VCaP (cell line): ENCODE data around the gene FMNL2.

Experiments used
- H3K27ac ChIP-seq: fragments of 450-650 bp; 2 replicates; pipeline ENCODE4 v1.5.1; 2017
- TF ChIP-seq, protein P1 (sequence below): fragments of 450-650 bp; conservative IDR thresholded peaks from 2 replicates; pipeline ENCODE4 v1.5.1; 2017; ENCODE audit warnings: mild to moderate bottlenecking, moderate library complexity

The FMNL2 gene

DNA sequence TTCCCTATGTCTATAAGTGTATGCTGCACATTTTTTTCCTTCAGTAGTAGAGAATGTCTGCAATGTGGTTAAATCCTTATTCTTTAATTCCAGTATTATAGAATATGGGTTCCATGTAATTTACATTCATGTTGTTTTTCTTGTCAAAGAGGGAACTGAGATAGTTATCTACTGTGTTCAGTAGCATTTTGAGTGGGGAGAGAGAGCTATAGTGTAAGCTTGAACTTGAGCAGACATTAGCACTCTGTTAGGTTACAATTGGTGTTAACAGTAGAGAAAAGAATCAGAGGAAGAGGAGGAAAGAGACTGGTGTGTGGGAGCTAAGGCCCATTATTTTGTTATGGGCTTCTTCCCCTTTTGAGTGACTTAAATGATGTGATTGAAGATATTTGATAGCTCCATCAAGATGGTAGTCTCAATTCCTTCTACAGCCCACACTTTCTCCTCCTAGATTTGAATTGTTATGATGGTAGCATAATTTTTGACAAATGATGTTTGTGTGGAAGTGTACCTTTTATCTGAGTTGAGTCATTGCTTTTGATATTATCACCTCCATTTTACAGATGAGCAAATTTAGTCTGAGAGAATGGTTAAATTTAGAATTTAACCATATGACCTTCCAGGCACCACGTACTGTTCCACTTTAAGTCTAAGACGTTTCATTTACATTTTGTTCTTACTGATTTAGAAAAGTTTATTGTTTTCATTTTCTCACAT, 71.3 kb downstream of the FMNL2 start:
- no peak overlapping the region for H3K27ac ChIP-seq
- TF ChIP-seq, protein P1, sequence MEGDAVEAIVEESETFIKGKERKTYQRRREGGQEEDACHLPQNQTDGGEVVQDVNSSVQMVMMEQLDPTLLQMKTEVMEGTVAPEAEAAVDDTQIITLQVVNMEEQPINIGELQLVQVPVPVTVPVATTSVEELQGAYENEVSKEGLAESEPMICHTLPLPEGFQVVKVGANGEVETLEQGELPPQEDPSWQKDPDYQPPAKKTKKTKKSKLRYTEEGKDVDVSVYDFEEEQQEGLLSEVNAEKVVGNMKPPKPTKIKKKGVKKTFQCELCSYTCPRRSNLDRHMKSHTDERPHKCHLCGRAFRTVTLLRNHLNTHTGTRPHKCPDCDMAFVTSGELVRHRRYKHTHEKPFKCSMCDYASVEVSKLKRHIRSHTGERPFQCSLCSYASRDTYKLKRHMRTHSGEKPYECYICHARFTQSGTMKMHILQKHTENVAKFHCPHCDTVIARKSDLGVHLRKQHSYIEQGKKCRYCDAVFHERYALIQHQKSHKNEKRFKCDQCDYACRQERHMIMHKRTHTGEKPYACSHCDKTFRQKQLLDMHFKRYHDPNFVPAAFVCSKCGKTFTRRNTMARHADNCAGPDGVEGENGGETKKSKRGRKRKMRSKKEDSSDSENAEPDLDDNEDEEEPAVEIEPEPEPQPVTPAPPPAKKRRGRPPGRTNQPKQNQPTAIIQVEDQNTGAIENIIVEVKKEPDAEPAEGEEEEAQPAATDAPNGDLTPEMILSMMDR = no peak

DNA sequence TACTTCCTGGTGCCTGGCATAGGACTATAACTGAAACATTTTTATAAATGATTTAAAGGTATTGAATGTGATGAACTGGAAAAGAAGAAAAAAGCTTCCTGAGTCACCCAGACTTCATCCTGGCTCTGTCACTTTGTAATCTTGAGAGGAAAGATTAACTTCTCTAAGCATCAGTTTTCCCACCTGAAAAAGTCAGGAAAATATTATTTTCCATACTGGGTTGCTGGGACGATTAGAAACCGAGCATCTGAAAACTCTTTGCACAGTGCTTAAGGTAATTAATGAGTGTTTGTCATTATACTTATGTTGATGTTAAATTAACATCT, 71.8 kb downstream of the FMNL2 start:
- TF ChIP-seq, protein P1 = no peak
- no peak overlapping the region for H3K27ac ChIP-seq

DNA sequence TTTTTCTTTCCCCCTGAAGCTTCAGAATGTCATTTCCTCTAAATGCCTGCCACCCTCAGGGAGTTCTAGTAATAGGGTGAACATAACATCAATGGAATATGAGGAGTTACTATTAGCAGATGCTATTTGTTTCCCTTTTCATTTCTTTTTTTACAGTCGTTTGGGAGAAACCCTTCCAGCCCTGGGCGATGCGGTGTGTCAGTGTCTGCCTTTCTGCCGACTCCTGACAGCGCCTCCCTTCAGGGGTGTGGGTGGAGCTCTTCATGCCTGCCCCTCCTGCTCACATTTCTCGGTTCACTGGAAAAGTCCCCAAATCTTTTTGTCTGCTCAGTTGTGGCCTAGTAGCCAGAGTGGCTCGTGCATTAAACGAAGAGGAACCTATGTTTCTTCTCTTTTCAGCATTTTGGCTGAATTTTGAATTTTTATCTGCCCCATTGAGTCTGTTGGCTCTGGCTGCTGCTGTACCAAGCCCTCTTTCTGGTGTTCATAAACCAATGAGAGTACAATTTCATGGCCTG, 72.3 kb downstream of the FMNL2 start:
- H3K27ac ChIP-seq = no peak overlapping the region
- TF ChIP-seq, protein P1 = no peak

DNA sequence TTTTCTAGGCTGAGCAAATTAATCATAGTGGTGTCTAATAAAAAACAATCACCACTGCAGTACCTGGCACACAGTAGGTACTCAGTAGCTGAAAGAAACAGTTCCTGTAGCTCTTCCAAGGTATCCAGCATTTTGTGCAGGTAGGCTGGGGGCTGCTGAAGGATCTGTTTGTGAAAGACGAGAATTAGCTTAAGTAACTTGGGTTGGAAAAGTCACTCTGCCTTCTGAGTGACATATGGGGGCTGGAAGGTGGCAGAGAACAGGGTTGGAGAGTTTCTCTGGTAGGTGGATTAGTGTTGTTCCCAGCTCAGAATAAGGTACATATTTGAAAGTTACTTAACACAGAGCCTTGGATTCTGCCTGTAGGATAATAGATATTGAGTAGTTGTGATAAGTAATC, 72.8 kb downstream of the FMNL2 start:
- H3K27ac ChIP-seq = no peak overlapping the region
- TF ChIP-seq, protein P1 = no peak

DNA sequence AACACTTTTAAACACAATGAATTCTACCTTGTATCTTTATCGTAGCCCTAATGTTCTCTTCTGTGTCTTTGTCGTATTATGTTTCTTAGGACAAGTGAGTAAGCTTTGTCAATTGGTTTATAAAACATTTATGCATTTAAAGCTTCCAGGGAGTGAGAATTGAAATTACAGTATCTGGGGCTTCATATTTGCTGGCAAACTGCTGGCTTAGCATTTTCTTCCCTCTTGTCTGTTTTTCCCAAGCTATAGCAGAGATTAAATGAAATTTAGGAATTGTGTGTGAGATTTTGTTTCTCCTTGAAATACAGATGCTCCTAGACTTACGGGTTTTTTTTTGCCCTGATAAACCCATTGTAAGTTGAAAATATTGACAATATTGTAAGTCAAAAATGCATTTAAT, 73.3 kb downstream of the FMNL2 start:
- H3K27ac ChIP-seq = no peak overlapping the region
- TF ChIP-seq, protein P1 = no peak

DNA sequence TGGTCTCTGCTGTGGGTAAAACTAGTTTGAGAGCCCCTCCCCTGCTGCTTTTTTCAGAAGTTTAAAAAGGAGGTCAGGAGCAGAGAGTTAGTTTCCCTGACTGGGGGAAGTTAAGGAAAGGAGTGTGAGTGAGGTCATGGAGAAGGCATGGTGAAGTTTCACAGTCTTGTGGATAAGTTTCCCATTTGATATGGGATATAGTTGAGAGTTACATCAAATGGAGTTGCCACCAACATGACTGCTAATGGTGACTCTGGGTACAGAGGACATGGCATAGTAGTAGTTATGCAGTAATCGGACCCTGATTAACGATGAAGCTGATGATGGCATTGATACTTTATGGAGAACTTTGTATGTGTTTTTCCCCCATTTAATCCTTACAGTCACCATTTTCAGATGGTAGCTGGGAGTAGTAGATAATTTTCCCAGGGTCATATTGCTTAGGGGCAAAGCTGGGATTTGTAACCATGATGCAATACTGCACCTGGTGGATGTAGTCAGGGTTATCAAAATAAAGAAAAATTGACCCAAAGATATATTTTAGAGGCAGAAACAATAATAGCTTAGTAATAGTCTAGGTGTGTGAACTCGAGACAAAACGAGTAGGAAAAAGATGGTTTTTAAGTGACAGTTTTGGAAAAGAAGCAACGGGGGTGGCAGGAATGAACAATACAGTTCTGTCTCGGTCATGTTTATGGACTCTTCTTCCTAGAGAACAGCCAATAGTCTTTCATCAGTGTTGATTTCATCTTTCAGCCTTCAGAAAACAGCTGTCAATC, 74.6 kb downstream of the FMNL2 start:
- no peak overlapping the region for H3K27ac ChIP-seq
- TF ChIP-seq, protein P1 = no peak

DNA sequence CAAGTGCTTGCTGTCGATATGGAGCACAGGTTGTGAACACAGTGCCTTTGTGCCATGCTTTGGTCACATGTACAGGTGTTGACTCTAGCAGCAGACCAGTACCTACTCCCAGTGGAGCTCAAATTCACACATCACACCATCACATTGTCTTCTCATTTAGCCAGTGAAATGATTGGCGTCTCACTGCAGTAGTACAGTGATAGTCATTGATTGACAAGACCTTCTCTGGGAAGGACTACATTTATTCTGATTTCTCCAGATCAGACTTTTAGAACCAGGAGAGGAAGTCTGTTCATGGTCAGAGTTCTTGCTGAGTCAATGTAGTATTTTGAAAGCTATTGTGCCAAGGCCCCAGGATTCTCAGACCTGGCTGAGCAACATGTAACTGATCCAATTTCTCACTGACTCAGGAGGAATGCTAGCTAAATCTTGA, 75.2 kb downstream of the FMNL2 start:
- no peak overlapping the region for H3K27ac ChIP-seq
- TF ChIP-seq, protein P1 = no peak
